Measurements from ENCODE around the gene TGFB1I1.
A peak's percentile ranks its signal among the peaks of the same experiment; 100 is the strongest.
"Not testable (repeated sequence)": the region's sequence is repeated elsewhere in the genome, so short reads cannot be mapped to it uniquely, and the experiment has no call there.

Gene TGFB1I1

GRCh38 chr16:31489616-31490584, 17.9 kb downstream of the TGFB1I1 start:
- DNase-seq, result no peak

GRCh38 chr16:31491778-31492418, 19.9 kb downstream of the TGFB1I1 start:
- DNase-seq, result no peak

GRCh38 chr16:31493506-31494125, 21.7 kb downstream of the TGFB1I1 start:
- no peak for DNase-seq

GRCh38 chr16:31496670-31497069, 24.7 kb downstream of the TGFB1I1 start:
- DNase-seq, result no peak

- no peak for DNase-seq
Observed at GRCh38 chr16:31498493-31498892, 26.5 kb downstream of the TGFB1I1 start.

GRCh38 chr16:31499928-31500327, 28.0 kb downstream of the TGFB1I1 start:
- DNase-seq, result no peak

GRCh38 chr16:31501226-31501965, 29.4 kb downstream of the TGFB1I1 start:
- DNase-seq, result no peak

- DNase-seq, result no peak
Observed at GRCh38 chr16:31501966-31502348, 30.0 kb downstream of the TGFB1I1 start.

GRCh38 chr16:31502981-31503380, 31.0 kb downstream of the TGFB1I1 start:
- DNase-seq, result no peak

- not testable (repeated sequence) for DNase-seq
Observed at GRCh38 chr16:31503555-31503954, 31.6 kb downstream of the TGFB1I1 start.

GRCh38 chr16:31504159-31504558, 32.2 kb downstream of the TGFB1I1 start:
- DNase-seq, result no peak

GRCh38 chr16:31505483-31505882, 33.5 kb downstream of the TGFB1I1 start:
- no peak for DNase-seq

- no peak for DNase-seq
Observed at GRCh38 chr16:31507617-31507928, 35.6 kb downstream of the TGFB1I1 start.

- peak; percentile 71 for DNase-seq
Observed at GRCh38 chr16:31507929-31508705, 36.2 kb downstream of the TGFB1I1 start, which contains the start of gene RUSF1. RUSF1 (minus strand) TSS chr16:31508391; CDS start chr16:31508373, 18 bp downstream.

- DNase-seq, result no peak
Observed at GRCh38 chr16:31508706-31509195, 36.8 kb downstream of the TGFB1I1 start.

GRCh38 chr16:31513126-31513525, 41.2 kb downstream of the TGFB1I1 start:
- no peak for DNase-seq

- DNase-seq, result no peak
Observed at GRCh38 chr16:31513884-31514283, 41.9 kb downstream of the TGFB1I1 start.

- DNase-seq, result no peak
Observed at GRCh38 chr16:31517800-31518402, 45.9 kb downstream of the TGFB1I1 start.

- peak; percentile 11 for DNase-seq
Observed at GRCh38 chr16:31519759-31520431, 47.9 kb downstream of the TGFB1I1 start.

GRCh38 chr16:31521368-31521767, 49.4 kb downstream of the TGFB1I1 start:
- DNase-seq, result no peak

GRCh38 chr16:31522071-31522470, 50.1 kb downstream of the TGFB1I1 start:
- no peak for DNase-seq

Data from NCI-H2107 (cell line).